Heart left ventricle (tissue), 13 donors: ENCODE results near the gene SASS6.

Experiments
- POLR2A ChIP-seq, 2 donors: fragments of 450-650 bp; IDR thresholded peaks; one replicate each; pipeline ENCODE4 v1.6.1; 2017; ENCODE audit warnings: antibody characterized with exemption in 2 of 2, mild to moderate bottlenecking in 2 of 2, moderate library complexity in 2 of 2
- TF ChIP-seq, protein P1 (sequence below), 12 donors: fragments of 200-600 bp; sonication (generic) in 4 of 12; IDR thresholded peaks; one replicate each; pipeline versions ENCODE4 v1.5.0 to v1.8.0; 2018 to 2022; ENCODE audit warnings: antibody characterized with exemption in 12 of 12, mild to moderate bottlenecking in 5 of 12
- donor health status: ischemic (EF 13 %, LVEDD 7.1; RV severe dilation, severe dysfunction).
- donor health status: DM: no; HTN: yes; CAD: no.
- donor health status: DM: no; HTN: no; CAD: no.
- donor health status: ischemic (EF 25% LVEDD 6.9; RV normal size, moderate dysfunction).
- donor health status: ischemic (EF 25% LVEDD 5.7; RV mildly dilated, moderate dysfunction).
- donor health status: ischemic (EF 35%, LVEDD 5.7; RV mildly dilated, moderate dysfunction).
- donor health status: nonischemic (EF 11% LVEDD 7.7; RV severe dilation, severe dysfunction).
- donor health status: DM: yes; HTN: yes; CAD: no.
- donor health status: PGD.
- donor health status: ischemic (EF 29% LVEDD 5.4; RV normal size, mild dysfunction).
- donor health status: nonischemic (EF 23%, LVEDD 6.1; RV moderate dilation, normal function).

DNA sequence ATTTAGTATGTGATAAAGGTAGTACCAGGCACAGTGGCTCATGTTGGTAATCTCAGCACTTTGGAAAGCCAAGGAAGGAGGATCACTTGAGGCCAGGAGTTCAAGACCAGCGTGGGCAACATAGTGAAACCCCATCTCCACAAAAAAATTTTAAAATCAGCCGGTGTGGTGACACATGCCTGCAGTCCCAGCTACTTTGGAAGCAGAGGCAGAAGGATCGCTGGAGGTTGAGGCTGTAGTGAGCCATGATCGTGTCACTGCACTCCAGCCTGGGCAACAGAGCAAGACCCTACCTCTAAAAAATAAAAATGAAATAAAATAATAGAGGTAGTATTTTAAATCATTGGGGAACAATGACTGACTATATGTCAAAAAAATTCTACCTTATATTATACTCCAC lies 17.2 kb downstream of the SASS6 start:
- TF ChIP-seq, protein P1, sequence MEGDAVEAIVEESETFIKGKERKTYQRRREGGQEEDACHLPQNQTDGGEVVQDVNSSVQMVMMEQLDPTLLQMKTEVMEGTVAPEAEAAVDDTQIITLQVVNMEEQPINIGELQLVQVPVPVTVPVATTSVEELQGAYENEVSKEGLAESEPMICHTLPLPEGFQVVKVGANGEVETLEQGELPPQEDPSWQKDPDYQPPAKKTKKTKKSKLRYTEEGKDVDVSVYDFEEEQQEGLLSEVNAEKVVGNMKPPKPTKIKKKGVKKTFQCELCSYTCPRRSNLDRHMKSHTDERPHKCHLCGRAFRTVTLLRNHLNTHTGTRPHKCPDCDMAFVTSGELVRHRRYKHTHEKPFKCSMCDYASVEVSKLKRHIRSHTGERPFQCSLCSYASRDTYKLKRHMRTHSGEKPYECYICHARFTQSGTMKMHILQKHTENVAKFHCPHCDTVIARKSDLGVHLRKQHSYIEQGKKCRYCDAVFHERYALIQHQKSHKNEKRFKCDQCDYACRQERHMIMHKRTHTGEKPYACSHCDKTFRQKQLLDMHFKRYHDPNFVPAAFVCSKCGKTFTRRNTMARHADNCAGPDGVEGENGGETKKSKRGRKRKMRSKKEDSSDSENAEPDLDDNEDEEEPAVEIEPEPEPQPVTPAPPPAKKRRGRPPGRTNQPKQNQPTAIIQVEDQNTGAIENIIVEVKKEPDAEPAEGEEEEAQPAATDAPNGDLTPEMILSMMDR (IDR thresholded peaks at IDR 0.05), result no peak
- no peak for TF ChIP-seq POLR2A (IDR thresholded peaks at IDR 0.05)
